ENCODE results near the gene EXOC2. TPM values are rescaled to one million over a fixed set of nuclear protein-coding genes. Genes with fewer than 3 reads are reported as not detected.

EXOC2 gene
- total RNA-seq, 1 donor from 2014 or later, result 44.4 TPM

- H3K4me3 Mint-ChIP-seq (ENCODE audit: unreplicated experiment), result no peak overlapping the region
- no peaks in the 10 kb centered on the region for H3K27me3 Mint-ChIP-seq (ENCODE audit: low read depth, unreplicated experiment)
- TF ChIP-seq, protein P1, sequence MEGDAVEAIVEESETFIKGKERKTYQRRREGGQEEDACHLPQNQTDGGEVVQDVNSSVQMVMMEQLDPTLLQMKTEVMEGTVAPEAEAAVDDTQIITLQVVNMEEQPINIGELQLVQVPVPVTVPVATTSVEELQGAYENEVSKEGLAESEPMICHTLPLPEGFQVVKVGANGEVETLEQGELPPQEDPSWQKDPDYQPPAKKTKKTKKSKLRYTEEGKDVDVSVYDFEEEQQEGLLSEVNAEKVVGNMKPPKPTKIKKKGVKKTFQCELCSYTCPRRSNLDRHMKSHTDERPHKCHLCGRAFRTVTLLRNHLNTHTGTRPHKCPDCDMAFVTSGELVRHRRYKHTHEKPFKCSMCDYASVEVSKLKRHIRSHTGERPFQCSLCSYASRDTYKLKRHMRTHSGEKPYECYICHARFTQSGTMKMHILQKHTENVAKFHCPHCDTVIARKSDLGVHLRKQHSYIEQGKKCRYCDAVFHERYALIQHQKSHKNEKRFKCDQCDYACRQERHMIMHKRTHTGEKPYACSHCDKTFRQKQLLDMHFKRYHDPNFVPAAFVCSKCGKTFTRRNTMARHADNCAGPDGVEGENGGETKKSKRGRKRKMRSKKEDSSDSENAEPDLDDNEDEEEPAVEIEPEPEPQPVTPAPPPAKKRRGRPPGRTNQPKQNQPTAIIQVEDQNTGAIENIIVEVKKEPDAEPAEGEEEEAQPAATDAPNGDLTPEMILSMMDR (IDR thresholded peaks at IDR 0.05; ENCODE audit: insufficient read depth, low read depth, low read length), result no peak
- no peak for TF ChIP-seq EZH2 (IDR thresholded peaks at IDR 0.05; ENCODE audit: insufficient read depth, low read length)
- peaks cover 29% of the 10 kb centered on the region for H3K4me1 Mint-ChIP-seq (ENCODE audit: low read depth, unreplicated experiment)
- no peaks in the 10 kb centered on the region for H3K9me3 Mint-ChIP-seq (ENCODE audit: unreplicated experiment)
- DNase-seq (ENCODE audit: low read depth) (peak; percentile 41), FAIRE-seq (no peak)
- Histone ChIP-seq H3K27me3 (ENCODE audit: insufficient read depth, low read length) (no peaks in the 10 kb centered on the region), H3K4me3 (ENCODE audit: insufficient read depth, low read depth, low read length) (no peak overlapping the region), H3K4me1 (ENCODE audit: insufficient read depth, low read length) (peaks cover 7% of the 10 kb centered on the region), H3K9ac (ENCODE audit: low read length) (no peak overlapping the region), H2AFZ (ENCODE audit: low read depth, low read length) (no peak overlapping the region), H3K36me3 (ENCODE audit: insufficient read depth, low read length) (no peaks in the 10 kb centered on the region), H4K20me1 (ENCODE audit: insufficient read depth, low read length) (peaks cover 9% of the 10 kb centered on the region), H3K79me2 (ENCODE audit: insufficient read depth, low read length) (peaks cover 32% of the 10 kb centered on the region), H3K4me2 (ENCODE audit: low read length) (no peak overlapping the region), H3K27ac (ENCODE audit: low read depth, low read length) (no peak overlapping the region), H3K9me3 (ENCODE audit: insufficient read depth, low read depth, low read length) (no peaks in the 10 kb centered on the region)
- no peak overlapping the region for H3K27ac Mint-ChIP-seq (ENCODE audit: unreplicated experiment)
- H3K36me3 Mint-ChIP-seq (ENCODE audit: low read depth, unreplicated experiment), result peaks cover 10% of the 10 kb centered on the region
Measured at GRCh38 chr6:654136-654535, 38.8 kb downstream of the EXOC2 start.

DNA sequence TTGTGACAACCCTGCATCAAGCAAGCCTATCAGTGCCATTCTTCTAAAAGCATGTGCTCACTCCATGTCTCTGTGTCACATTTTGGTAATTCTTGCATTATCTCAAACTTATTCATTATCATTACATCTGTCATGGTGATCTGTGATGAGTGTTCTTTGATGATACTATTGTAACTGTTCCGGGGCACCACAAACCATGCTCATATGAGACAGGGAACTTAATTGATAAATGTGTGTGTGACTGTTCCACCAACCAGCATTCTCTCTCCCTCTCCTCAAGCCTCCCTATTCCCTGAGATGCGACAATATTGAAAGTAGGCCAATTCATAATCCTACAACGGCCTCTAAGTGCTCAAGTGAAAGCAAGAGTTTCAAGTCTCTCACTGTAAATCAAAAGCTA lies 40.1 kb downstream of the EXOC2 start:
- no peaks in the 10 kb centered on the region for H3K27me3 Mint-ChIP-seq (ENCODE audit: low read depth, unreplicated experiment)
- Histone ChIP-seq H3K4me3 (ENCODE audit: insufficient read depth, low read depth, low read length) (no peak overlapping the region), H4K20me1 (ENCODE audit: insufficient read depth, low read length) (peaks cover 8% of the 10 kb centered on the region), H3K9me3 (ENCODE audit: insufficient read depth, low read depth, low read length) (no peaks in the 10 kb centered on the region), H3K27ac (ENCODE audit: low read depth, low read length) (no peak overlapping the region), H3K9ac (ENCODE audit: low read length) (no peak overlapping the region), H3K27me3 (ENCODE audit: insufficient read depth, low read length) (no peaks in the 10 kb centered on the region), H3K4me2 (ENCODE audit: low read length) (no peak overlapping the region), H2AFZ (ENCODE audit: low read depth, low read length) (no peak overlapping the region), H3K4me1 (ENCODE audit: insufficient read depth, low read length) (peaks cover 5% of the 10 kb centered on the region), H3K36me3 (ENCODE audit: insufficient read depth, low read length) (no peaks in the 10 kb centered on the region), H3K79me2 (ENCODE audit: insufficient read depth, low read length) (peaks cover 33% of the 10 kb centered on the region)
- no peaks in the 10 kb centered on the region for H3K9me3 Mint-ChIP-seq (ENCODE audit: unreplicated experiment)
- H3K36me3 Mint-ChIP-seq (ENCODE audit: low read depth, unreplicated experiment), result peaks cover 10% of the 10 kb centered on the region
- DNase-seq (ENCODE audit: low read depth), result no peak
- peaks cover 19% of the 10 kb centered on the region for H3K4me1 Mint-ChIP-seq (ENCODE audit: low read depth, unreplicated experiment)
- no peak for FAIRE-seq
- no peak for TF ChIP-seq EZH2 (IDR thresholded peaks at IDR 0.05; ENCODE audit: insufficient read depth, low read length)
- TF ChIP-seq, protein P1 (IDR thresholded peaks at IDR 0.05; ENCODE audit: insufficient read depth, low read depth, low read length), result no peak
- H3K27ac Mint-ChIP-seq (ENCODE audit: unreplicated experiment), result peak overlapping the region; percentile 9
- no peak overlapping the region for H3K4me3 Mint-ChIP-seq (ENCODE audit: unreplicated experiment)

GRCh38 chr6:650098-650497 lies 42.8 kb downstream of the EXOC2 start:
- H3K4me1 Mint-ChIP-seq (ENCODE audit: low read depth, unreplicated experiment), result peaks cover 21% of the 10 kb centered on the region
- peaks cover 8% of the 10 kb centered on the region for H3K36me3 Mint-ChIP-seq (ENCODE audit: low read depth, unreplicated experiment)
- H3K9ac ChIP-seq (ENCODE audit: low read length), result no peak overlapping the region
- FAIRE-seq (no peak), DNase-seq (ENCODE audit: low read depth) (peak; percentile 35)
- H3K27ac Mint-ChIP-seq (ENCODE audit: unreplicated experiment), result no peak overlapping the region
- no peak overlapping the region for H2AFZ ChIP-seq (ENCODE audit: low read depth, low read length)
- no peak overlapping the region for H3K4me3 Mint-ChIP-seq (ENCODE audit: unreplicated experiment)
- H3K4me2 ChIP-seq (ENCODE audit: low read length), result no peak overlapping the region
- H3K27me3 Mint-ChIP-seq (ENCODE audit: low read depth, unreplicated experiment), result no peaks in the 10 kb centered on the region
- TF ChIP-seq EZH2 (IDR thresholded peaks at IDR 0.05; ENCODE audit: insufficient read depth, low read length), result no peak
- H4K20me1 ChIP-seq (ENCODE audit: insufficient read depth, low read length), result peaks cover 20% of the 10 kb centered on the region
- H3K4me3 ChIP-seq (ENCODE audit: insufficient read depth, low read depth, low read length), result no peak overlapping the region
- H3K79me2 ChIP-seq (ENCODE audit: insufficient read depth, low read length), result peaks cover 37% of the 10 kb centered on the region
- H3K36me3 ChIP-seq (ENCODE audit: insufficient read depth, low read length), result no peaks in the 10 kb centered on the region
- H3K9me3 Mint-ChIP-seq (ENCODE audit: unreplicated experiment), result no peaks in the 10 kb centered on the region
- no peaks in the 10 kb centered on the region for H3K27me3 ChIP-seq (ENCODE audit: insufficient read depth, low read length)
- H3K4me1 ChIP-seq (ENCODE audit: insufficient read depth, low read length), result no peaks in the 10 kb centered on the region
- H3K9me3 ChIP-seq (ENCODE audit: insufficient read depth, low read depth, low read length), result no peaks in the 10 kb centered on the region
- no peak overlapping the region for H3K27ac ChIP-seq (ENCODE audit: low read depth, low read length)
